HT-29 (cell line): ENCODE results near the gene SCNN1A. TPM values are rescaled to one million over a fixed set of nuclear protein-coding genes. Genes with fewer than 3 reads are reported as not detected.

Experiments
- DNase-seq: peaks from one replicate; pipeline ENCODE4 v3.0.0-alpha.2; 2015; ENCODE audit warnings: low spot score
- total RNA-seq: library from RNA; depleted of rRNA; stranded (reverse); fragments of >200 nt; shearing (Covaris generic); gene quantifications from 2 replicates; pipeline ENCODE4 v1.2.3, GENCODE V29; 2014

The SCNN1A gene
- total RNA-seq, 1 experiment from 2014 or later: 221 TPM

GRCh38 chr12:6334940-6335450, 40.4 kb downstream of the SCNN1A start:
- DNase-seq: peak; percentile 78

GRCh38 chr12:6334359-6334758, 41.0 kb downstream of the SCNN1A start:
- no peak for DNase-seq

- no peak for DNase-seq
Measured at GRCh38 chr12:6333566-6333965, 41.8 kb downstream of the SCNN1A start.

- no peak for DNase-seq
Measured at GRCh38 chr12:6333029-6333428, 42.3 kb downstream of the SCNN1A start.

GRCh38 chr12:6332459-6332858, 42.9 kb downstream of the SCNN1A start:
- DNase-seq: peak; percentile 64

GRCh38 chr12:6330999-6331714, 44.2 kb downstream of the SCNN1A start:
- DNase-seq: no peak

- no peak for DNase-seq
Measured at GRCh38 chr12:6330192-6330591, 45.2 kb downstream of the SCNN1A start.

GRCh38 chr12:6329703-6330064, 45.7 kb downstream of the SCNN1A start:
- no peak for DNase-seq

- DNase-seq: no peak
Measured at GRCh38 chr12:6328945-6329702, 46.2 kb downstream of the SCNN1A start.

- no peak for DNase-seq
Measured at GRCh38 chr12:6328045-6328779, 47.2 kb downstream of the SCNN1A start.

GRCh38 chr12:6327229-6328041, 47.9 kb downstream of the SCNN1A start:
- DNase-seq: no peak

- no peak for DNase-seq
Measured at GRCh38 chr12:6326316-6327228, 48.8 kb downstream of the SCNN1A start.

GRCh38 chr12:6324936-6325750, 50.2 kb downstream of the SCNN1A start:
- DNase-seq: no peak

GRCh38 chr12:6323995-6324711, 51.2 kb downstream of the SCNN1A start:
- no peak for DNase-seq

GRCh38 chr12:6323340-6323994, 51.9 kb downstream of the SCNN1A start:
- DNase-seq: peak; percentile 86

- no peak for DNase-seq
Measured at GRCh38 chr12:6322969-6323339, 52.4 kb downstream of the SCNN1A start.

GRCh38 chr12:6322352-6322751, 53.0 kb downstream of the SCNN1A start:
- no peak for DNase-seq

GRCh38 chr12:6321905-6322304, 53.5 kb downstream of the SCNN1A start:
- no peak for DNase-seq
